Upper lobe of left lung (tissue), 6 donors: ENCODE results near the gene GUCY2C. TPM values are rescaled to one million over a fixed set of nuclear protein-coding genes. Genes with fewer than 3 reads are reported as not detected.

ENCODE experiments used
- ATAC-seq, 2 donors: fragments of 200-7000 bp; cut with Tn5 transposase; one replicate each; pipeline ENCODE4 v1.9.1; 2022; ENCODE audit warnings: mild to moderate bottlenecking in 2 of 2, moderate library complexity in 2 of 2; ENCODE audit not compliant: low FRiP score in 2 of 2
- DNase-seq, 2 donors: peaks; one replicate each; pipeline ENCODE4 v3.0.0-alpha.2; 2019 to 2020
- H3K27ac ChIP-seq, 4 donors: fragments of 200-600 bp; sonication (generic); one replicate each; pipeline ENCODE4 v1.5.1; 2016 to 2019
- H3K27me3 ChIP-seq, 4 donors: fragments of 200-600 bp; sonication (generic); one replicate each; pipeline ENCODE4 v1.5.1; 2017 to 2019
- H3K36me3 ChIP-seq, 4 donors: fragments of 200-600 bp; sonication (generic); one replicate each; pipeline ENCODE4 v1.5.1; 2016 to 2019
- H3K4me1 ChIP-seq, 4 donors: fragments of 200-600 bp; sonication (generic); one replicate each; pipeline ENCODE4 v1.5.1; 2018 to 2019
- H3K4me3 ChIP-seq, 4 donors: fragments of 200-600 bp; sonication (generic); one replicate each; pipeline ENCODE4 v1.5.1; 2017 to 2019; ENCODE audit warnings: mild to moderate bottlenecking in 2 of 4, moderate library complexity in 1 of 4
- H3K9me3 ChIP-seq, 4 donors: fragments of 200-600 bp; sonication (generic); one replicate each; pipeline ENCODE4 v1.5.1; 2018 to 2019
- CTCF ChIP-seq, 6 experiments: fragments of 450-650 bp in 4 of 6; fragments of 200-600 bp in 2 of 6; sonication (generic) in 2 of 6; IDR thresholded peaks; one replicate each; pipeline ENCODE4 v1.5.1; 2016 to 2019; ENCODE audit warnings: antibody characterized with exemption in 6 of 6
- EP300 ChIP-seq, 4 donors: sonication (generic); formaldehyde crosslinking; IDR thresholded peaks; one replicate each; pipeline ENCODE4 v1.5.1; 2017; ENCODE audit warnings: antibody characterized with exemption in 4 of 4, control low read depth in 2 of 4
- POLR2A ChIP-seq, 4 donors: fragments of 450-650 bp; IDR thresholded peaks; one replicate each; pipeline ENCODE4 v1.5.1; 2016 to 2017; ENCODE audit warnings: antibody characterized with exemption in 4 of 4, mild to moderate bottlenecking in 2 of 4
- POLR2AphosphoS5 ChIP-seq, 2 donors: sonication (generic); formaldehyde crosslinking; IDR thresholded peaks; one replicate each; pipeline ENCODE4 v1.5.1; 2017; ENCODE audit warnings: antibody characterized with exemption in 2 of 2
- WGBS, 2 donors: methylation state at CpG; one replicate each; pipeline ENCODE4 v1.1.5; 2017 to 2018; 5-methylcytosine and 5-hydroxymethylcytosine counted together
- total RNA-seq, 6 donors: library from RNA; depleted of rRNA in 4 of 6; stranded (reverse); fragments of >200 nt in 4 of 6; gene quantifications; one replicate each; pipeline versions ENCODE4 v1.1.0 to v1.2.1, GENCODE V29; 2016 to 2021
- donor health status: DM: no; HTN: no; CAD: no; lungs with moderate emphysema.
- donor health status: DM: no; HTN: yes; CAD: no; lungs with severe emphysema.

GUCY2C gene
- total RNA-seq, 6 donors from 2014 or later: 1.0 TPM; not detected in 5

- TF ChIP-seq EP300 (IDR thresholded peaks at IDR 0.05): no peak
- no peak for TF ChIP-seq POLR2A (IDR thresholded peaks at IDR 0.05)
- no peak for TF ChIP-seq CTCF (IDR thresholded peaks at IDR 0.05)
- TF ChIP-seq POLR2AphosphoS5 (IDR thresholded peaks at IDR 0.05): no peak
- WGBS, 2 donors: 85 to 92% methylated on average over 3 to 18 of the region's 18 CpGs
- no peaks in the 10 kb centered on the region for H3K27me3 ChIP-seq
- H3K4me1 ChIP-seq: no peaks in the 10 kb centered on the region
- DNase-seq (peak in 1 of 2 donors; percentile 53), ATAC-seq (no peak)
- H3K27ac ChIP-seq: no peak overlapping the region
- no peak overlapping the region for H3K4me3 ChIP-seq
- H3K36me3 ChIP-seq: no peaks in the 10 kb centered on the region
- H3K9me3 ChIP-seq: no peaks in the 10 kb centered on the region
Observed at GRCh38 chr12:14589169-14590004, 107.0 kb downstream of the GUCY2C start.

GRCh38 chr12:14588571-14588970 lies 107.8 kb downstream of the GUCY2C start:
- TF ChIP-seq POLR2A (IDR thresholded peaks at IDR 0.05) (no peak), CTCF (IDR thresholded peaks at IDR 0.05) (no peak), EP300 (IDR thresholded peaks at IDR 0.05) (no peak), POLR2AphosphoS5 (IDR thresholded peaks at IDR 0.05) (no peak)
- ATAC-seq (peak in 1 of 2 donors; percentile 11), DNase-seq (no peak)
- WGBS, 2 donors: 90 to 97% methylated on average over 3 of the region's 3 CpGs
- no peaks in the 10 kb centered on the region for H3K9me3 ChIP-seq
- H3K36me3 ChIP-seq: no peaks in the 10 kb centered on the region
- H3K27ac ChIP-seq: no peak overlapping the region
- no peak overlapping the region for H3K4me3 ChIP-seq
- H3K27me3 ChIP-seq: no peaks in the 10 kb centered on the region
- H3K4me1 ChIP-seq: no peaks in the 10 kb centered on the region

GRCh38 chr12:14578646-14579045 lies 117.8 kb downstream of the GUCY2C start:
- DNase-seq: no peak
- Histone ChIP-seq H3K4me3 (no peak overlapping the region), H3K27ac (no peak overlapping the region), H3K9me3 (no peaks in the 10 kb centered on the region), H3K36me3 (no peaks in the 10 kb centered on the region), H3K27me3 (no peaks in the 10 kb centered on the region), H3K4me1 (peaks cover 0 to 7% (median 3%) of the 10 kb centered on the region in 4 donors)
- no peak for TF ChIP-seq EP300 (IDR thresholded peaks at IDR 0.05)
- TF ChIP-seq CTCF (IDR thresholded peaks at IDR 0.05): no peak
- TF ChIP-seq POLR2AphosphoS5 (IDR thresholded peaks at IDR 0.05): no peak
- no peak for TF ChIP-seq POLR2A (IDR thresholded peaks at IDR 0.05)
- ATAC-seq: no peak
- WGBS, 2 donors: 71 to 91% methylated on average over 8 of the region's 8 CpGs

GRCh38 chr12:14577344-14577743 lies 119.1 kb downstream of the GUCY2C start:
- peak in 1 of 4 donors; percentile 12 for TF ChIP-seq EP300 (IDR thresholded peaks at IDR 0.05)
- no peak for TF ChIP-seq POLR2A (IDR thresholded peaks at IDR 0.05)
- no peak for TF ChIP-seq CTCF (IDR thresholded peaks at IDR 0.05)
- peak in 1 of 2 donors; percentile 46 for TF ChIP-seq POLR2AphosphoS5 (IDR thresholded peaks at IDR 0.05)
- H3K4me1 ChIP-seq: peaks cover 0 to 7% (median 3%) of the 10 kb centered on the region in 4 donors
- WGBS, 2 donors: 17 to 50% methylated on average over 1 of the region's 1 CpG
- H3K9me3 ChIP-seq: no peaks in the 10 kb centered on the region
- H3K27ac ChIP-seq: peak overlapping the region in 1 of 4 donors; percentile 52
- no peak for DNase-seq
- no peaks in the 10 kb centered on the region for H3K36me3 ChIP-seq
- no peak overlapping the region for H3K4me3 ChIP-seq
- no peaks in the 10 kb centered on the region for H3K27me3 ChIP-seq
- ATAC-seq: peak; percentile 47 to 78
